WTC11 (cell line): ENCODE results near the gene YY1AP1. TPM values are rescaled to one million over a fixed set of nuclear protein-coding genes. Genes with fewer than 3 reads are reported as not detected.

Experiments
- ATAC-seq: fragments of 200-7000 bp; cut with Tn5 transposase; 2 replicates; pipeline ENCODE4 v1.10.0; 2021; ENCODE audit warnings: mild to moderate bottlenecking, moderate library complexity
- CTCF ChIA-PET: fragments of 300-600 bp; sonication (Branson Sonifier 250); formaldehyde crosslinking; loops from one replicate; lab custom pipeline; 2021; ENCODE audit warnings: antibody characterized with exemption; lab: Charles Lee
- POLR2A ChIA-PET: fragments of 350-600 bp; sonication (Branson Sonifier 250); formaldehyde crosslinking; loops from one replicate; lab custom pipeline; 2021; ENCODE audit warnings: antibody characterized with exemption; lab: Charles Lee
- DNase-seq: peaks from one replicate; pipeline ENCODE4 v3.0.0; 2021; ENCODE audit warnings: low spot score
- H3K27ac Mint-ChIP-seq: 2 replicates; pipeline ENCODE4 v1.8.0; 2021; ENCODE audit warnings: mixed read lengths
- H3K27me3 Mint-ChIP-seq: 2 replicates; pipeline ENCODE4 v1.8.0; 2021; ENCODE audit warnings: low read depth, mild to moderate bottlenecking, moderate library complexity, mixed read lengths
- H3K36me3 Mint-ChIP-seq: 2 replicates; pipeline ENCODE4 v1.8.0; 2021; ENCODE audit warnings: mixed read lengths
- H3K4me1 Mint-ChIP-seq: 2 replicates; pipeline ENCODE4 v1.8.0; 2022; ENCODE audit warnings: mixed read lengths
- H3K4me3 Mint-ChIP-seq: 2 replicates; pipeline ENCODE4 v1.8.0; 2021; ENCODE audit warnings: mild to moderate bottlenecking, moderate library complexity, mixed read lengths
- H3K9me3 Mint-ChIP-seq: 2 replicates; pipeline ENCODE4 v1.8.0; 2021; ENCODE audit warnings: mixed read lengths
- CDX4 ChIP-seq: fragments of 250-450 bp; sonication (Bioruptor Pico); IDR thresholded peaks from 2 replicates; pipeline ENCODE4 v1.9.0; 2021; ENCODE audit warnings: moderate library complexity, mild to moderate bottlenecking, inconsistent platforms, borderline replicate concordance
- CREB1 ChIP-seq: sonication (generic); formaldehyde crosslinking; IDR thresholded peaks from 2 replicates; pipeline ENCODE4 v1.8.0; 2023; ENCODE audit warnings: mild to moderate bottlenecking, missing genetic modification reagents
- E2F1 ChIP-seq: sonication (generic); formaldehyde crosslinking; IDR thresholded peaks from 2 replicates; pipeline ENCODE4 v1.8.0; 2022; ENCODE audit warnings: mild to moderate bottlenecking, missing genetic modification reagents
- ESRRA ChIP-seq: sonication (generic); formaldehyde crosslinking; IDR thresholded peaks from 2 replicates; pipeline ENCODE4 v1.8.1; 2022; ENCODE audit warnings: mild to moderate bottlenecking, missing genetic modification reagents, borderline replicate concordance
- ETV6 ChIP-seq: sonication (generic); formaldehyde crosslinking; IDR thresholded peaks from 2 replicates; pipeline ENCODE4 v1.8.1; 2022; ENCODE audit warnings: mild to moderate bottlenecking, missing genetic modification reagents
- FOXJ3 ChIP-seq: sonication (generic); formaldehyde crosslinking; IDR thresholded peaks from 2 replicates; pipeline ENCODE4 v1.9.0; 2021; ENCODE audit warnings: missing genetic modification reagents, mild to moderate bottlenecking, borderline replicate concordance
- FOXP4 ChIP-seq: sonication (generic); formaldehyde crosslinking; IDR thresholded peaks from 2 replicates; pipeline ENCODE4 v1.8.0; 2022; ENCODE audit warnings: mild to moderate bottlenecking, missing genetic modification reagents
- IRF1 ChIP-seq: sonication (generic); formaldehyde crosslinking; IDR thresholded peaks from 2 replicates; pipeline ENCODE4 v1.8.0; 2023; ENCODE audit warnings: missing genetic modification reagents
- MAX ChIP-seq: sonication (generic); formaldehyde crosslinking; IDR thresholded peaks from 2 replicates; pipeline ENCODE4 v1.8.0; 2022; ENCODE audit warnings: mild to moderate bottlenecking, missing genetic modification reagents
- MXD4 ChIP-seq: fragments of 250-450 bp; sonication (Bioruptor Pico); IDR thresholded peaks from 2 replicates; pipeline ENCODE4 v1.8.0; 2021; ENCODE audit warnings: mild to moderate bottlenecking, moderate library complexity, borderline replicate concordance
- NFATC4 ChIP-seq: fragments of 250-450 bp; sonication (Bioruptor Pico); IDR thresholded peaks from 2 replicates; pipeline ENCODE4 v1.9.0; 2021; ENCODE audit warnings: mild to moderate bottlenecking
- RELA ChIP-seq: sonication (generic); formaldehyde crosslinking; IDR thresholded peaks from 2 replicates; pipeline ENCODE4 v1.8.1; 2022; ENCODE audit warnings: missing genetic modification reagents, mild to moderate bottlenecking, borderline replicate concordance
- SOX15 ChIP-seq: fragments of 250-450 bp; sonication (Bioruptor Pico); IDR thresholded peaks from 2 replicates; pipeline ENCODE4 v1.9.0; 2021; ENCODE audit warnings: mild to moderate bottlenecking
- TCF7 ChIP-seq: sonication (generic); formaldehyde crosslinking; IDR thresholded peaks from 2 replicates; pipeline ENCODE4 v1.8.0; 2022; ENCODE audit warnings: mild to moderate bottlenecking, low read depth, missing genetic modification reagents, moderate library complexity
- ZBTB21 ChIP-seq: sonication (generic); formaldehyde crosslinking; IDR thresholded peaks from 2 replicates; pipeline ENCODE4 v1.8.1; 2023; ENCODE audit warnings: mild to moderate bottlenecking, missing genetic modification reagents, borderline replicate concordance
- ZNF219 ChIP-seq: sonication (generic); formaldehyde crosslinking; IDR thresholded peaks from 2 replicates; pipeline ENCODE4 v1.8.0; 2023; ENCODE audit warnings: missing genetic modification reagents, mild to moderate bottlenecking, borderline replicate concordance
- ZNF281 ChIP-seq: sonication (generic); formaldehyde crosslinking; IDR thresholded peaks from 2 replicates; pipeline ENCODE4 v1.8.0; 2023; ENCODE audit warnings: mild to moderate bottlenecking, missing genetic modification reagents
- ZNF416 ChIP-seq: fragments of 250-450 bp; sonication (Bioruptor Pico); IDR thresholded peaks from 2 replicates; pipeline ENCODE4 v1.9.0; 2021; ENCODE audit warnings: mild to moderate bottlenecking, inconsistent platforms
- ZNF423 ChIP-seq: fragments of 250-450 bp; sonication (Bioruptor Pico); IDR thresholded peaks from 2 replicates; pipeline ENCODE4 v2.1.2; 2022; ENCODE audit warnings: mild to moderate bottlenecking, moderate library complexity
- ZNF671 ChIP-seq: fragments of 250-450 bp; sonication (Bioruptor Pico); IDR thresholded peaks from 2 replicates; pipeline ENCODE4 v1.8.0; 2021; ENCODE audit warnings: mild to moderate bottlenecking
- total RNA-seq: library from RNA; stranded (reverse); gene quantifications from 3 replicates; pipeline ENCODE4 v1.2.3, GENCODE V29; 2021

YY1AP1 gene
- total RNA-seq, 1 experiment from 2014 or later, result 45.0 TPM

- ChIA-PET CTCF (interaction anchor here (0.5 to 1.0 kb wide), 2 partner anchors 32 to 336 kb away, joined by 3 to 4 read pairs; no protein-coding TSS in a partner anchor), POLR2A (no interaction called here)
- Mint-ChIP-seq H3K27ac (no peak overlapping the region; the same call in 1 of the 2 replicates), H3K27me3 (no peaks in the 10 kb centered on the region), H3K4me3 (no peak overlapping the region), H3K9me3 (peaks cover 49% of the 10 kb centered on the region), H3K4me1 (peaks cover 30% of the 10 kb centered on the region), H3K36me3 (peaks cover 71% of the 10 kb centered on the region)
- no peak for TF ChIP-seq MXD4 (CRISPR knock-in tag)
- no peak for TF ChIP-seq ZNF671 (CRISPR knock-in tag)
- no peak for TF ChIP-seq ZNF416 (CRISPR knock-in tag)
- TF ChIP-seq ZNF219, result no peak
- no peak for TF ChIP-seq ZNF281 (CRISPR knock-in tag)
- TF ChIP-seq IRF1 (CRISPR knock-in tag), result no peak
- no peak for TF ChIP-seq MAX (CRISPR knock-in tag)
- no peak for TF ChIP-seq SOX15
- no peak for TF ChIP-seq CDX4 (CRISPR knock-in tag)
- no peak for TF ChIP-seq CREB1 (CRISPR knock-in tag)
- no peak for TF ChIP-seq ETV6 (CRISPR knock-in tag)
- TF ChIP-seq E2F1 (CRISPR knock-in tag), result no peak
- TF ChIP-seq NFATC4 (CRISPR knock-in tag), result no peak
- TF ChIP-seq FOXJ3 (CRISPR knock-in tag), result no peak
- TF ChIP-seq ZBTB21 (CRISPR knock-in tag), result no peak
- no peak for TF ChIP-seq RELA (CRISPR knock-in tag)
- no peak for TF ChIP-seq TCF7 (CRISPR knock-in tag)
- no peak for TF ChIP-seq ESRRA (CRISPR knock-in tag)
- no peak for TF ChIP-seq FOXP4 (CRISPR knock-in tag)
- no peak for TF ChIP-seq ZNF423 (CRISPR knock-in tag)
- ATAC-seq, result no peak
- DNase-seq, result no peak
These were observed 8.5 kb upstream of the YY1AP1 start for GRCh38 chr1:155697046-155697445.
